GM13976 (cell line): ENCODE data around the gene C1orf159.
"Not testable (repeated sequence)": the region's sequence is repeated elsewhere in the genome, so short reads cannot be mapped to it uniquely, and the experiment has no call there.

Experiments used
- DNase-seq: peaks from one replicate; pipeline ENCODE4 v3.0.0; 2012; ENCODE audit warnings: low spot score
- in situ Hi-C: fragments of 300-500 bp; cut with MboI; formaldehyde crosslinking; loops from one replicate; pipeline ENCODE4 v1.12.0; 2022; ENCODE audit warnings: low sequenced_read_pairs, mixed read lengths, inconsistent platforms; ENCODE audit not compliant: unreplicated experiment
- TF ChIP-seq, protein P1 (sequence below): IDR thresholded peaks from 2 replicates; pipeline ENCODE4 v1.5.1; 2012; ENCODE audit warnings: borderline replicate concordance, mild to moderate bottlenecking; ENCODE audit not compliant: insufficient read depth; ENCODE audit errors: extremely low read depth, missing control alignments, control extremely low read depth

The C1orf159 gene

DNA sequence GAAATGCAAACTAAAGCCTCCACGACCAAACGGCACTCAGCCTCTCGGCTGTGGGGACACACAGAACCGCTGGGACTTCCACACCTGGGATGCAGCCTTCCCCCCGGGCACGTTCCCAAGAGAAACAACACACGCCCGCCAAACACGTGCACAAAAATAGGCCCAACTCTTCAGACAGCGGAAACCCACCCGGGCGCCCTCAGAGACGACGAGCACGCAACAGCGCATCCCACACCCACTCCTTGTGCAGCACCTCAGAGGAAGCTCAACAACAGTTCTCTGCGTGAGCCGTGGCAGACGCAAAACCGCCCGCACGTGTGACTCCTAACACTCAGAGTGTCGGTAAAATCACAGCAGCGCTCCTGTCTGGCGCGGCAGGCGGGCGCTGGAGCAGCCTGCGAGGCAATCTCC is 5.3 kb downstream of the C1orf159 start:
- no peak for DNase-seq
- TF ChIP-seq, protein P1, sequence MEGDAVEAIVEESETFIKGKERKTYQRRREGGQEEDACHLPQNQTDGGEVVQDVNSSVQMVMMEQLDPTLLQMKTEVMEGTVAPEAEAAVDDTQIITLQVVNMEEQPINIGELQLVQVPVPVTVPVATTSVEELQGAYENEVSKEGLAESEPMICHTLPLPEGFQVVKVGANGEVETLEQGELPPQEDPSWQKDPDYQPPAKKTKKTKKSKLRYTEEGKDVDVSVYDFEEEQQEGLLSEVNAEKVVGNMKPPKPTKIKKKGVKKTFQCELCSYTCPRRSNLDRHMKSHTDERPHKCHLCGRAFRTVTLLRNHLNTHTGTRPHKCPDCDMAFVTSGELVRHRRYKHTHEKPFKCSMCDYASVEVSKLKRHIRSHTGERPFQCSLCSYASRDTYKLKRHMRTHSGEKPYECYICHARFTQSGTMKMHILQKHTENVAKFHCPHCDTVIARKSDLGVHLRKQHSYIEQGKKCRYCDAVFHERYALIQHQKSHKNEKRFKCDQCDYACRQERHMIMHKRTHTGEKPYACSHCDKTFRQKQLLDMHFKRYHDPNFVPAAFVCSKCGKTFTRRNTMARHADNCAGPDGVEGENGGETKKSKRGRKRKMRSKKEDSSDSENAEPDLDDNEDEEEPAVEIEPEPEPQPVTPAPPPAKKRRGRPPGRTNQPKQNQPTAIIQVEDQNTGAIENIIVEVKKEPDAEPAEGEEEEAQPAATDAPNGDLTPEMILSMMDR, result no peak
- in situ Hi-C loops, result no loop called here

GRCh38 chr1:1109743-1110142 is 6.1 kb downstream of the C1orf159 start:
- in situ Hi-C loops, result no loop called here
- TF ChIP-seq, protein P1, result no peak
- no peak for DNase-seq

- DNase-seq, result no peak
- in situ Hi-C loops, result no loop called here
- TF ChIP-seq, protein P1, result no peak
Measured at GRCh38 chr1:1106510-1107221, 9.2 kb downstream of the C1orf159 start.

- in situ Hi-C loops, DNase-seq: not testable (repeated sequence)
Measured at GRCh38 chr1:1104152-1104551, 11.7 kb downstream of the C1orf159 start.

DNA sequence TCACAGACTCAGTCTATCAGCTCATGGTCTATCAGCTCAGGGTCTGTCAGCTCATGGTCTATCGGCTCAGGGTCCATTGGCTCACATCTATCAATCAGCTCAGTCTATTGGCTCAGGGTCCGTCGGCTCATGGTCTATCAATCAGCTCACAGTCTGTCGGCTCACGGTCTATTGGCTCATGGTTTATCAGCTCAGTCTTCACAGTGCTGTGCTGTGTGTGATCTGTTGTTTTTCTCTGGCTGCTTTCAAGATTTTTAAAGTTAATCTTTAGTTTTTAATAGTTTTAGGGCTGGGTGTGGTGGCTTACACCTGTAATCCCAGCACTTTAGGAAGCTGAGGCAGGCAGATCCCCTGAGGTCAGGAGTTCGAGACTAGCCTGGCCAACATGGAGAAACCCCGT is 14.4 kb downstream of the C1orf159 start:
- in situ Hi-C loops, result no loop called here
- TF ChIP-seq, protein P1, result no peak
- DNase-seq, result no peak

DNA sequence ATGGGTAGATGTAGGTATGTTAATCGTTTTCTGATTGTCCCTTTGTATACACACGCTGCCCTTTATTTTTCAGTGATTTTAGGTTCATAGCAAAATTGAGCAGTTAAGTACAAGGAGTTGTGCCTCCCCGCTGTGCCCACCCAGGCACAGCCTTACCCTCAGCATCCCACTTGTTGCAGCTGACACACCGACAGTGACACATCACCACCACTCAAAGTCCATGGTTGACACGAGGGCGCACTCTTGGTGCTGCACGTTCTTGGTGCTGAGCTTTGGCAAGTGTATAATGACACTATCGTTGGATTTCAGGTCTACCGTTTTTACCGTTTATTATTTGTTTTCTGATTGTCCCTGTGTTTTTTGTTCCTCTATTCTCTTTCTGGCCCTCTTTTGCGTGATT is 15.6 kb downstream of the C1orf159 start:
- DNase-seq, result no peak
- TF ChIP-seq, protein P1, result no peak
- in situ Hi-C loops, result no loop called here

- no peak for DNase-seq
- TF ChIP-seq, protein P1, result no peak
- in situ Hi-C loops, result no loop called here
Measured at GRCh38 chr1:1099506-1100183, 16.2 kb downstream of the C1orf159 start.
